Measurements from ENCODE around the gene TMEM238.

- TF ChIP-seq EZH2phosphoT487 (IDR thresholded peaks at IDR 0.05; ENCODE audit: borderline replicate concordance, low read length) (no peak), CTCF (IDR thresholded peaks at IDR 0.05; ENCODE audit: low read depth, low read length, poor library complexity, severe bottlenecking) (no peak)
Measured at GRCh38 chr19:55426042-55426441, 42.0 kb upstream of the TMEM238 start.

Data from DOHH2 (cell line).